HG03108 (cell line): ENCODE measurements around the gene RUSC1.
"Not testable (repeated sequence)": the region's sequence is repeated elsewhere in the genome, so short reads cannot be mapped to it uniquely, and the experiment has no call there.

Experiments
- ATAC-seq: cut with Tn5 transposase; IDR thresholded peaks from one replicate; pipeline ENCODE4 v1.9.1; 2021; ENCODE audit warnings: moderate library complexity; ENCODE audit not compliant: unreplicated experiment

Gene RUSC1

GRCh38 chr1:155320661-155321617, at the start of gene RUSC1:
Gene RUSC1 (plus strand): TSS chr1:155320894. CDS start chr1:155321774, 880 bp downstream.
- no peak for ATAC-seq

DNA sequence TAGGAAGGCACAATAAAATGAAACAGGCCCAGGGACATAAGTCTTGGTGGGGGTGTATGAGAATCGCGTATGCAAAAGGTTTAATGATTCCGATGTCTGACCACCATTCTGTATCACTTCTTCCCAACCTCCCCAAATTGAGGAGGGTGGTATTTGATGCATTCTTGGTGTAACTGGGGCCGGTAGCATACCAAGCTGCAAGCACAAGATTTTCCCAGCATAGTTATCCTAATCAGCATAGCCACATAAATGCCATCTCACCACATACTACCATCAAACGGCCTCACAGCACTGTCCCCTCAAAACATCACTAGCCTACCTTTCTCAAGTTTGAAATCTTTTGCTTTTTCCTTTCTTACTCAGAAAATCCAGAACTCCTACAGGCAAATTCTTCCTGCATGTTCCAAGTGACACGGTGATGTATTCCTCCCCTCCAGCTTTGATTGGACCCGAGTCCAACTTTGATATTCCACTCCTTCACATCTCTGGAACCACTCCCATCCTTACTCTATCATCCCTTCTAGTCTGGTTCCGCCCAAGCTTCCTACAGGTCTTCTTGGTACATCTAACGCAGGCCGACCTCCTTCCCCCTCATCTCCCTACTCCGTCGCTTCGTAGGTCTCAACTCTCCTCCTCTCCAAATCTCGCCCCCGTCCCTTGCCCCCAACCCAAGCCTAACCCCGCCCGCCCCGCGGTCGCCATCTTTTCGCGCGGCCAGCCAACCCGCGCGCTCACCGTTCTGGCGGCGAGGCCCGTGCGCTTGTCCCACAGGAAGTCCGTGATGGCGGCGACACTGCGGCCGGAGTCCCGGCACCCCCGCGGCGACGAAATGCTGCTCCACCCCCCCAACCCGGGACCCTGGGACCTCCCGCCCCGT, 48.0 kb upstream of the RUSC1 start:
- ATAC-seq, result peak; percentile 19

GRCh38 chr1:155273343-155274245, 47.1 kb upstream of the RUSC1 start, which contains the start of gene CLK2:
Gene CLK2 (minus strand): TSS chr1:155273504. CDS start chr1:155270977, 2,527 bp downstream.
- ATAC-seq, result peak; percentile 77

GRCh38 chr1:155277070-155277901, 43.4 kb upstream of the RUSC1 start, which contains the start of gene HCN3:
Gene HCN3 (plus strand): TSS chr1:155277463. CDS start chr1:155277591, 128 bp downstream.
- ATAC-seq, result peak; percentile 56

DNA sequence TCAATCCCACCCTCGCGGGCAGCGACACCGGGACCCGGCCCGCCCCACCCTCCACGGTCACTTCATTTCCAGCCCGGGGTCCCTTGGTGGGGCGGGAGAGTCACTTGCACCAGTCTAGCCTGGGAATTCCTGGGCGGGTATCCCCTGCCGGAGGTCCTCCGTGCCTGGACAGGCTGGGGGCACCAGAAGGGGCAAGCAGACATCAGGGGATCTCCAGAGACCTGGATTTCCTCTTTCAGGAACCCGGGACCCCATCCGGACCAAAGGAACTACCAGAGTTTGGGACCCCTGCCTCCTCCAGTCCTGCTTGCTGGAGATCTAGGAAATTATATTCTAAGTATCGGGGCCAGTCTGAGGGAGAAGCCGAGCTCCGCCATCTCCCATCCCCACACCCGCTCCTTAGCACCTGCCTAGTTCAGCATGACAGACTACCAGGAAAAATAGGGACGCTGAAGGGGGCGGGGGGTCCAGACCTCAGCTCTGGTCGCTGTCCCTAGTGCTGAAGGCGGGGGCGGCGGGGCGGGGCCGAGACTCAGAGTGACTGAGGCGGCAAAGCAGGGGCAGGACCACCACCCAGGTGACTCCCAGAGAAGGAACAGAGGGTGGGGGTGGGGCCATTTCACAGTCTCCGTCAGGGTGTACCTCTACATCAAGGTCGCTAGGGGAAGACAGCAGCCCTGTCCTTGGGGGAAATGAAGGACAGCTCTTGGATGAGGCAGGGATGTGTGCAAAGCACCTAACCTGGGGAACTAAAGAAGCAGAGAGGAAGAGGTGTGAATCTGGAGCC, 42.6 kb upstream of the RUSC1 start:
- ATAC-seq, result no peak

GRCh38 chr1:155278689-155279160, 42.0 kb upstream of the RUSC1 start:
- ATAC-seq, result no peak

DNA sequence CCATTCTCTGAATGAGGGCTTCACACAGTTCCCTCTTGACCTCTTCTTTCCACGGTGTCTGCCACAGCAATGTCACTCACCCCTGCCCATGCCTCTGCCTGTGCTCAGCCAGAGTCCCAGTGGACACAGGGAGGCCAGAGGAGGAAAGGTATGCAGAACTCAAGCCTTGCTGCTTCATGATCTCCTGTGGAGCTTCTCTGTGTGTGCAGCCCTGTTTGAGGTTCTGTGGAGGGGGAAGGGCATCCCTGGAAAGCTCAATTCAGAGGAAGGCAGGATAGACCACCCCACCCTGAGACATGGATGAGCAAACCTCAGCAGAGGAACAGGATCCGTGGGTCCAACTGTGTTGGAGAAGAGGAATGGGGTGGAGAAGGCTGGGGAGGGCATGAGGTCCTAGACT, 41.4 kb upstream of the RUSC1 start:
- ATAC-seq, result no peak

GRCh38 chr1:155282488-155283091, 38.1 kb upstream of the RUSC1 start:
- no peak for ATAC-seq

DNA sequence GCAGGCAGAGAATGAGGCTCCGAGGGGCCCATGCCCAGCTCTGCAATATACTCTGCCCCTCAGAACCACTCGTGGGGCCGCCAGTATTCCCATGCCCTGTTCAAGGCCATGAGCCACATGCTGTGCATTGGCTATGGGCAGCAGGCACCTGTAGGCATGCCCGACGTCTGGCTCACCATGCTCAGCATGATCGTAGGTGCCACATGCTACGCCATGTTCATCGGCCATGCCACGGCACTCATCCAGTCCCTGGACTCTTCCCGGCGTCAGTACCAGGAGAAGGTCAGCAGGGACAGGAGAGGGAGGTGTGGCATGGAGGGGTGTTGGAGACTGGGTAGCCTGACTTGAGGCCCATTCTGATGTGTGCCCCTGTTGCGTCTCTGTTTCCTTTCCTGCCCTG, 36.2 kb upstream of the RUSC1 start:
- no peak for ATAC-seq

DNA sequence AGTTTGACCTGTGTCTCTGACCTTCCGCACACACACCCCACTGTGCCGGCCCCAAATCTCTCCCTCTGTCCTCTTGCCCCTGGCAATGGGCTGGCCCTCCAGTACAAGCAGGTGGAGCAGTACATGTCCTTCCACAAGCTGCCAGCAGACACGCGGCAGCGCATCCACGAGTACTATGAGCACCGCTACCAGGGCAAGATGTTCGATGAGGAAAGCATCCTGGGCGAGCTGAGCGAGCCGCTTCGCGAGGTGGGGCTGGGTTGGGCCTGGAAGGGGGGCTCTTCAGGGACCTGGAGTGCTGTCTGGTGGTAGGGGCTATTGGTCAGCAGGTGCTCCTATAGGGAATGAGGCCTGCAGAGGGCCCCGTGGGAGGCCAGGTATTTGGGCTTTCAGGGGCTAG, 35.6 kb upstream of the RUSC1 start:
- ATAC-seq, result no peak

DNA sequence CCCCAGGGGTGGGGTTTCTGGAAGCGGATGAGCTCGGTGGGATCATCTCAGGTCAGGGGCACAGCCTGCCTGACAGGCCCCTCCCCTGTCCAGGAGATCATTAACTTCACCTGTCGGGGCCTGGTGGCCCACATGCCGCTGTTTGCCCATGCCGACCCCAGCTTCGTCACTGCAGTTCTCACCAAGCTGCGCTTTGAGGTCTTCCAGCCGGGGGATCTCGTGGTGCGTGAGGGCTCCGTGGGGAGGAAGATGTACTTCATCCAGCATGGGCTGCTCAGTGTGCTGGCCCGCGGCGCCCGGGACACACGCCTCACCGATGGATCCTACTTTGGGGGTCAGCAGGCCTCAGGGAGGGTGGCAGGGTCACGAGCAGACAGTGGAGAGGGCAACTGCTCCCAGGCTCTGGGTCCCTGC, 35.1 kb upstream of the RUSC1 start:
- no peak for ATAC-seq

GRCh38 chr1:155286544-155286943, 34.1 kb upstream of the RUSC1 start:
- ATAC-seq, result no peak

DNA sequence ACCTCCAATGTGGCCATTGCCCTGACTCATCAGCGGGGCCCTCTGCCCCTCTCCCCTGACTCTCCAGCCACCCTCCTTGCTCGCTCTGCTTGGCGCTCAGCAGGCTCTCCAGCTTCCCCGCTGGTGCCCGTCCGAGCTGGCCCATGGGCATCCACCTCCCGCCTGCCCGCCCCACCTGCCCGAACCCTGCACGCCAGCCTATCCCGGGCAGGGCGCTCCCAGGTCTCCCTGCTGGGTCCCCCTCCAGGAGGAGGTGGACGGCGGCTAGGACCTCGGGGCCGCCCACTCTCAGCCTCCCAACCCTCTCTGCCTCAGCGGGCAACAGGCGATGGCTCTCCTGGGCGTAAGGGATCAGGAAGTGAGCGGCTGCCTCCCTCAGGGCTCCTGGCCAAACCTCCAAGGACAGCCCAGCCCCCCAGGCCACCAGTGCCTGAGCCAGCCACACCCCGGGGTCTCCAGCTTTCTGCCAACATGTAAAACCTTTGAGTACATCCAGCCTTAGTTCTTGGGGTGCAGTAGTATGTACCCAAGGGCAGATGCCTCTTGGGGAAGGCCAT, 32.6 kb upstream of the RUSC1 start:
- no peak for ATAC-seq

GRCh38 chr1:155291006-155291405, 29.7 kb upstream of the RUSC1 start:
- not testable (repeated sequence) for ATAC-seq

DNA sequence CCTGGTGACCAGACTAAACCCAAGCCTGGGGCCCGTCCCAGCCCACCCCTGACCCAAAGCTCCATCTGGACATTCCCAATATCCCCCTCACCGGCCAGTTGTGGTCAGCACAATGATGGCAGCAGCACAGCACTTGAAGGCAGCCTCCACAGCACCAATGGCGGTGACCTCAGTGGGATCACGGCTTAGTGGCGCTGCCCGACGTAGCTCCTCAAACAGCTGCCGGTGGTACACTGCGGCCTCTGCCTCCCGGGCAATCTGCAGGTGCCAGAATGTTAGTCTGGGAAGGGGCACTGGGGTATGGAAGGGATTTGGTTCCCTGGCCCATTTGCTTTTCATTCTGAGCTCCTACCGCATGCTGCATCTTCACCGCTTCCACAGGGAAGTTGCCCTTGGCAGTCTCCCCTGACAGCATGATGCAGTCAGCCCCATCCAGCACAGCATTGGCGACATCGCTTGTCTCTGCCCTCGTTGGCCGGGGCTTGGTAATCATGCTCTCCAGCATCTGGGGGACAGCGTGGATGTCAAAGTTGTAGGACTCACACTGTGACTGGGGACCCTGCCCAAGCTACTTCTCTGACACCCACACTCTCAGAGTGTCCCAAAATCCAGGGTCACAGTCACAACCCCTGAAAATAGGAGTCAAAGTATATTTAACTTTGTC, 27.5 kb upstream of the RUSC1 start:
- ATAC-seq, result no peak

DNA sequence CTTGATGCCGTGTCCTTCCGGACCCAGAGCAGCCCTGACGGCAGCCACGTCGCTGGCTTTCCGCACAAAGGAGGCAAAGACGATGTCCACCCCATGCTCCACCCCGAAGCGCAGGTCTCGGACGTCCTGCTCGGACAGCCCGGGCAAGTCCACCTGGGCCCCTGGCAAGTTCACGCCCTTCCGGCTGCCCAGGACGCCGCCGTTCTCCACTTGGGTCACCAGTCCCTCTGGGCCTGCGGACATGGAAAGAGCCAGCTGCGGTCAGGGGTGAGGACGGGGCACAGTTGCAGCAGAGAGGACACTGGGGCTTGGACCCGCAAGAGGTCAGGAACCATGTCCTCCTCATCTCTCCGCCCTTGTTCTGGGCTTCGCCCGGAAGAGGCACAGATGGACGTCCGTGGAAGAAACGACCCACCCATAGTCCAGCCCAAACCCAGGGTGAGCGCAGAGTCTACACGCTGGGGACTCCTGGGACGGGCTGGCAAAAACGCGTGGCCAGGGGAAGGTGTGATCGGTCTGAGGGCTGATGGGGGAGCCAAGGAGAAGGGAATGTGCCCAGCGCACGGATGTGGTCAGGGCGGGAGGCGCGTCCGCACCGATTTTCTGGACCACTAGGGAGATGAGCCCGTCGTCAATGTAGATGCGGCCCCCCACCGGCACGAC, 26.0 kb upstream of the RUSC1 start:
- no peak for ATAC-seq
